Right lobe of liver (tissue), 6 donors: ENCODE results near the gene BLOC1S2. TPM values are rescaled to one million over a fixed set of nuclear protein-coding genes. Genes with fewer than 3 reads are reported as not detected.

Experiments
- ATAC-seq, 4 donors: fragments of 200-7000 bp; cut with Tn5 transposase; one replicate each; pipeline ENCODE4 v1.9.1; 2020; ENCODE audit warnings: mild to moderate bottlenecking in 4 of 4, moderate library complexity in 4 of 4
- DNase-seq, 3 donors: peaks; one replicate each; pipeline ENCODE4 v3.0.0-alpha.2; 2020
- H3K27ac ChIP-seq, 3 donors: fragments of 200-600 bp; one replicate each; pipeline ENCODE4 v1.8.0; 2022
- H3K27me3 ChIP-seq, 2 donors: fragments of 200-600 bp; one replicate each; pipeline ENCODE4 v1.8.0; 2022
- H3K36me3 ChIP-seq, 4 donors: fragments of 200-600 bp; sonication (generic) in 1 of 4; one replicate each; pipeline versions ENCODE4 v1.5.1 to v1.8.0; 2017 to 2022; ENCODE audit warnings: control low read depth in 1 of 4
- H3K4me1 ChIP-seq, 4 donors: fragments of 200-600 bp; sonication (generic) in 1 of 4; one replicate each; pipeline versions ENCODE4 v1.5.1 to v1.8.0; 2017 to 2022; ENCODE audit warnings: control low read depth in 1 of 4
- H3K4me3 ChIP-seq, 3 donors: fragments of 200-600 bp; one replicate each; pipeline ENCODE4 v1.8.0; 2022
- H3K9me3 ChIP-seq, 4 donors: fragments of 200-600 bp; sonication (generic) in 1 of 4; one replicate each; pipeline versions ENCODE4 v1.5.1 to v1.8.0; 2017 to 2022; ENCODE audit warnings: control low read depth in 1 of 4
- POLR2A ChIP-seq: fragments of 450-650 bp; IDR thresholded peaks from one replicate; pipeline ENCODE4 v1.6.1; 2017; ENCODE audit warnings: antibody characterized with exemption, mild to moderate bottlenecking
- WGBS: methylation state at CpG from one replicate; pipeline ENCODE4 v1.1.6; 2018; ENCODE audit warnings: low coverage, low lambda C conversion rate; ENCODE audit not compliant: insufficient coverage; ENCODE audit errors: missing lambda C conversion rate; 5-methylcytosine and 5-hydroxymethylcytosine counted together
- intact Hi-C, 2 donors: fragments of 100-400 bp; cut with DNase I; formaldehyde crosslinking; loops; one replicate each; pipeline versions ENCODE4 v1.11.2 to v1.14.1; 2022
- total RNA-seq, 6 experiments: library from RNA; depleted of rRNA in 2 of 6; stranded (reverse); fragments of >200 nt in 2 of 6; fragmentation: NEBNext Ultra II Directional in 3 of 6; extraction: Animal tissue kit (Norgen Biotek cat#: 25700) in 3 of 6; gene quantifications; one replicate each; pipeline versions ENCODE4 v1.1.0 to v1.2.4, GENCODE V29; 2016 to 2023
- TF ChIP-seq, protein P1 (sequence below), 4 donors: fragments of 200-600 bp in 3 of 4; fragments of 450-650 bp in 1 of 4; IDR thresholded peaks; one replicate each; pipeline versions ENCODE4 v1.5.1 to v1.8.0; 2016 to 2022; ENCODE audit warnings: antibody characterized with exemption in 4 of 4, mild to moderate bottlenecking in 2 of 4
- donor health status: DM: no; HTN: yes; CAD: no.
- donor health status: DM: no; HTN: no; CAD: no.
- donor health status: DM: no; HTN: no; CAD: no.
- donor health status: DM: no; HTN: yes; CAD: no.
- donor health status: DM: no; HTN: yes; CAD: no.

BLOC1S2 gene
- total RNA-seq, 6 experiments from 2014 or later: 13.7 to 26.4 (median 22.0) TPM

DNA sequence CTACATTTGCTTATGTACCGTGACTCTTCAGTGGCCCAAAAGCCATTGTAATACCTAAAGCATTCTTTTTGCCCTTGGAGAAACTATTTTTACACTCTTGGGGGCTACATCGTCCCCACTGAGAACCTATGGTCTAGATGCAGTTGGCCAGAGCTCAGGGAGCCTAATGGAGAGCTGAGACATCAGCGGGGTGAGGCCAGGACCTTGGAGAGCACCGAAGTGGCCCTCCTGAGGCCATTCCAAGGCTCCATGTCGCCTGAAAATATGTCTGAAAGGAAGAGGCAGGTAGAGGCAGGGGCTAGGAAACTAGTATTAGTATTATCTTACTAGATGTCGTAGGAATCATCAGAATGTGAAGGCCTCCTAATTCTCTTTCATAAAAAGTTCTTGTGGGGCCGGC is 38.7 kb upstream of the BLOC1S2 start:
- Histone ChIP-seq H3K27ac (no peak overlapping the region), H3K4me1 (no peaks in the 10 kb centered on the region), H3K9me3 (no peaks in the 10 kb centered on the region), H3K27me3 (no peaks in the 10 kb centered on the region), H3K36me3 (no peaks in the 10 kb centered on the region), H3K4me3 (no peak overlapping the region)
- intact Hi-C loops: loop anchor here in 1 of 2 donors (10.0 kb wide), 1 partner anchor 550 kb away; no protein-coding TSS in a partner anchor
- ATAC-seq (no peak), DNase-seq (no peak)
- TF ChIP-seq, protein P1, sequence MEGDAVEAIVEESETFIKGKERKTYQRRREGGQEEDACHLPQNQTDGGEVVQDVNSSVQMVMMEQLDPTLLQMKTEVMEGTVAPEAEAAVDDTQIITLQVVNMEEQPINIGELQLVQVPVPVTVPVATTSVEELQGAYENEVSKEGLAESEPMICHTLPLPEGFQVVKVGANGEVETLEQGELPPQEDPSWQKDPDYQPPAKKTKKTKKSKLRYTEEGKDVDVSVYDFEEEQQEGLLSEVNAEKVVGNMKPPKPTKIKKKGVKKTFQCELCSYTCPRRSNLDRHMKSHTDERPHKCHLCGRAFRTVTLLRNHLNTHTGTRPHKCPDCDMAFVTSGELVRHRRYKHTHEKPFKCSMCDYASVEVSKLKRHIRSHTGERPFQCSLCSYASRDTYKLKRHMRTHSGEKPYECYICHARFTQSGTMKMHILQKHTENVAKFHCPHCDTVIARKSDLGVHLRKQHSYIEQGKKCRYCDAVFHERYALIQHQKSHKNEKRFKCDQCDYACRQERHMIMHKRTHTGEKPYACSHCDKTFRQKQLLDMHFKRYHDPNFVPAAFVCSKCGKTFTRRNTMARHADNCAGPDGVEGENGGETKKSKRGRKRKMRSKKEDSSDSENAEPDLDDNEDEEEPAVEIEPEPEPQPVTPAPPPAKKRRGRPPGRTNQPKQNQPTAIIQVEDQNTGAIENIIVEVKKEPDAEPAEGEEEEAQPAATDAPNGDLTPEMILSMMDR (IDR thresholded peaks at IDR 0.05): no peak
- no peak for TF ChIP-seq POLR2A
- WGBS: 52% methylated on average over 7 of the region's 7 CpGs

DNA sequence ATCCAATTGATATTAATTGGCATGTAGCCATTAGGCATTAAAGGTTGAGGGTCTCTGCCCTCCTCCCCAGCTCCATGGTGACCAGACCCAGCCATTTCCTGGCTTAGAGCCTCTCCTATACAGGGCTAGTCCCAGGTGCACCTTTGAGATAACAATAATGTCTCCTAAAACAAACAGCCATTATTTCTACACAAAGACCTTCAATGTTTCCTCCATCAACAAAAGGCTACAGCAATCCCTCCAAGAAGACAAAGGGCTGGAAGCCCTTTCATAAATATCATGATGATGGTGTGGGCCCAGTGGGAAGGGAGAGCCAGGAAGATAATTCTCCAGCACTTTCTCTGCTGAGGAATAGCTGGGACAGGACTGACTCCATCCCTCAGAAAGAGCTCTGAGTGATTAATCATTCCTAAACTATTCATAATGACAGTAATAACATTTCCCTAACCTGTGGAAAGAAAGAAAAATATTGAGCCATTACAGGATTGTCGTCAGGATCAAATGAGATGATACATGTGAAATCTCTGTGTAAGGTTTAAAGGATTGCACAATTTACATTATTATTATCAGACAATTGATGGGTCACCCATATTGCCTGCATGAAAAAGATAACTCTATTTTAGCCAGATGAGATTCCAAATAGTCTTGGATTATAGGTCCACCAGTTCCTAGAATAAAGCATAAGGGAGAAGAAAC is 33.4 kb upstream of the BLOC1S2 start:
- H3K27ac ChIP-seq: no peak overlapping the region
- whole genome bisulfite sequencing: 36% methylated on average over 1 of the region's 1 CpG
- no peaks in the 10 kb centered on the region for H3K27me3 ChIP-seq
- no peaks in the 10 kb centered on the region for H3K36me3 ChIP-seq
- H3K4me3 ChIP-seq: no peak overlapping the region
- H3K4me1 ChIP-seq: no peaks in the 10 kb centered on the region
- intact Hi-C loops: loop anchor here in 1 of 2 donors (10.0 kb wide), 1 partner anchor 555 kb away; no protein-coding TSS in a partner anchor
- no peak for DNase-seq
- no peaks in the 10 kb centered on the region for H3K9me3 ChIP-seq
- no peak for ATAC-seq
- TF ChIP-seq POLR2A: no peak
- TF ChIP-seq, protein P1 (IDR thresholded peaks at IDR 0.05): no peak

DNA sequence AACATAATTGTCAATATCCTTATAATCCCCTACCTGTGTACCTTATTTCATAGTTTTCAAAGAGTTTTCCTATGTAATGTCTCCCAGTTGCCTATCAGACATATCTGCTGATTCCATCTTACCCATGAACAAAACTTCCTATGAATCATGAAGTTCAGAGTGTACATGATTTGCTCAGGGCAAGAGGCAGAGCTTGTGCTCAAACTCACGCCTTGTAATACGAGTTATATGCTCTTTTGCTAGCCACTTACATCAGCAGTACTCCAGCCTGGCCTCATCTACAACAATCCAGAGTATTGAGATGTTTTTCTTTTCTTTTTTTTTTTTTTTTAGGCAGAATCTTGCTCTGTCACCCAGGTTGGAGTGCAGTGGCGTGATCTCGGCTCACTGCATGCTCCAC is 31.7 kb upstream of the BLOC1S2 start:
- TF ChIP-seq, protein P1 (IDR thresholded peaks at IDR 0.05): no peak
- TF ChIP-seq POLR2A: no peak
- no peaks in the 10 kb centered on the region for H3K27me3 ChIP-seq
- no peak for DNase-seq
- no peaks in the 10 kb centered on the region for H3K9me3 ChIP-seq
- ATAC-seq: no peak
- no peak overlapping the region for H3K4me3 ChIP-seq
- H3K36me3 ChIP-seq: no peaks in the 10 kb centered on the region
- WGBS: 86% methylated on average over 4 of the region's 4 CpGs
- no peak overlapping the region for H3K27ac ChIP-seq
- intact Hi-C loops: no loop called here
- H3K4me1 ChIP-seq: no peaks in the 10 kb centered on the region

DNA sequence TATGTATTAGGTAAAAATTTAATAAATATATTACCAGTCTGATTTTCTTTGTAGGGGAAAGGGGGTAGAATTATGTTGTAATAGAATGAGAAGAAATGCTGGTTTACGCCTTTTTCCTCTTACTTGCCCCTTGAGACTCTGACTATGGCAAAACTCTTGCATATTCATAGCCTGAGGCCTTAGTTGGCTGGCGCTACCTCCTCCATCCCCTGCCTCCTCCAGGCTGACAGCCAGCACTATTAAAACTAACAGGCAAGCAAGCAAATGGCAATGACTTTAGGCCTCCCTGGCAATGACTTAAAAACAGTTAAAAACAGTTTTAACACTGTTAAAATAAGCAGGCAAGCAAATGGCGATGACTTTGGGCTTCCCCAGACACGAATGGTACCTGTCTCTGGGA is 29.1 kb upstream of the BLOC1S2 start:
- no peak for ATAC-seq
- H3K4me3 ChIP-seq: no peak overlapping the region
- intact Hi-C loops: no loop called here

More for the DNA sequence above, 29.1 kb upstream of the BLOC1S2 start:
- no peak for TF ChIP-seq POLR2A
- TF ChIP-seq, protein P1 (IDR thresholded peaks at IDR 0.05): no peak
- H3K9me3 ChIP-seq: no peaks in the 10 kb centered on the region
- H3K27me3 ChIP-seq: no peaks in the 10 kb centered on the region
- no peak overlapping the region for H3K27ac ChIP-seq
- DNase-seq: no peak
- H3K36me3 ChIP-seq: no peaks in the 10 kb centered on the region
- WGBS: 72% methylated on average over 4 of the region's 4 CpGs
- H3K4me1 ChIP-seq: no peaks in the 10 kb centered on the region
